MCF 10A (cell line): ENCODE results near the gene RIPOR3. TPM values are rescaled to one million over a fixed set of nuclear protein-coding genes. Genes with fewer than 3 reads are reported as not detected.
A peak's percentile ranks its signal among the peaks of the same experiment; 100 is the strongest.

Source experiments
- BruUV-seq: library from RNA; stranded (reverse); fragments of 400-500 nt; replicated peaks from 2 replicates; lab custom pipeline; 2021; lab: Mats Ljungman, UMichigan
- CTCF ChIA-PET: fragments of 300-600 bp; sonication (Branson Sonifier 250); formaldehyde crosslinking; extraction: SDS; loops from one replicate; lab custom pipeline; 2021; ENCODE audit warnings: antibody characterized with exemption, inconsistent platforms; lab: Yijun Ruan, JAX
- POLR2A ChIA-PET: fragments of 300-600, 350-650 bp; sonication (Branson Sonifier 250); formaldehyde crosslinking; extraction: SDS; loops from one replicate; lab custom pipeline; 2020; ENCODE audit warnings: antibody characterized with exemption, inconsistent platforms; lab: Yijun Ruan, JAX
- DNase-seq: peaks from one replicate; pipeline ENCODE4 v3.0.0-alpha.2; 2018; ENCODE audit not compliant: unreplicated experiment
- H3K27ac Mint-ChIP-seq: one replicate; pipeline ENCODE4 v1.8.0; 2022; ENCODE audit warnings: mild to moderate bottlenecking, low read depth, mixed read lengths; ENCODE audit not compliant: unreplicated experiment
- H3K27me3 Mint-ChIP-seq: one replicate; pipeline ENCODE4 v1.8.0; 2022; ENCODE audit warnings: mixed read lengths; ENCODE audit not compliant: insufficient read depth, unreplicated experiment
- H3K36me3 Mint-ChIP-seq: one replicate; pipeline ENCODE4 v1.8.0; 2022; ENCODE audit warnings: mild to moderate bottlenecking, moderate library complexity, mixed read lengths; ENCODE audit not compliant: insufficient read depth, unreplicated experiment
- H3K4me1 Mint-ChIP-seq: one replicate; pipeline ENCODE4 v1.8.0; 2022; ENCODE audit warnings: mixed read lengths; ENCODE audit not compliant: insufficient read depth, unreplicated experiment
- H3K4me3 Mint-ChIP-seq: one replicate; pipeline ENCODE4 v1.8.0; 2022; ENCODE audit warnings: mild to moderate bottlenecking, moderate library complexity, mixed read lengths; ENCODE audit not compliant: unreplicated experiment
- H3K9me3 Mint-ChIP-seq: one replicate; pipeline ENCODE4 v1.8.0; 2022; ENCODE audit warnings: mixed read lengths; ENCODE audit not compliant: unreplicated experiment
- intact Hi-C: fragments of 100-400 bp; cut with micrococcal nuclease; formaldehyde crosslinking; loops from 2 replicates; pipeline ENCODE4 v1.14.1; 2022
- total RNA-seq: library from RNA; stranded (reverse); gene quantifications from 2 replicates; pipeline ENCODE4 v1.2.3, GENCODE V29; 2022
- TF ChIP-seq, protein P1 (sequence below): fragments of 200-600 bp; IDR thresholded peaks from one replicate; pipeline ENCODE4 v1.8.0; 2022; ENCODE audit warnings: antibody characterized with exemption, mild to moderate bottlenecking; ENCODE audit not compliant: unreplicated experiment

RIPOR3 gene
- total RNA-seq, 1 experiment from 2014 or later, result not detected

DNA sequence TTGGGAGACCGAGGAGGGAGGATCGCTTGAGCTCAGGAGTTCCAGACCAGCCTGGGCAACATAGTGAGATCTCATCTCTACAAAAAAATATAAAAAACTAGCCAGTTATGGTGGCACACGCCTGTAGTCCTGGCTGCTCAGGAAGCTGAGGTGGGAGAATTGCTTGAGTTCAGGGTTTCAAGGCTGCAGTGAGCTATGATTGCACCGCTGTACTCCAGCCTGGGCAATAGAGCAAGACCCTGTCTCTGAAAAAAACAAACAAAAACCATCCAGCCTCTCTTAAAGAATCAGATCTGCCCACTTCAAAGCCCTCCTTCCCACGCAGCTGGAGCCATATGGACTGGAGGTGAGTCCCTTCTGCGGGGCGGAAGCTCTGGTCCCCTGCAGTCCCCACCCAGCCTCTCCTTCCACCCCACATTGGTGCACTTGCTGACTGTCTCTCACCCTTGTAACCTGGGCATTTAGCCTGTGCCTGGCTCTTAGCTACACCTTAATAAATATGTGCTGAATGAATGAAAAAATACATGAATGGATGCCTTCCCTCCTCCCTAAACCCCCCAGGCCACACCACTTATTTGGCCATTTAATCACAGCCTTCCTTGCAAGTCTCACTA, 32.9 kb upstream of the RIPOR3 start:
- DNase-seq, result no peak
- H3K27ac Mint-ChIP-seq, result no peak overlapping the region
- H3K36me3 Mint-ChIP-seq, result no peaks in the 10 kb centered on the region
- ChIA-PET CTCF (interaction anchor here (0.6 to 1.7 kb wide), 14 partner anchors 8 to 480 kb away, joined by 3 to 7 read pairs (median 4); no protein-coding TSS in a partner anchor), POLR2A (interaction anchor here (0.6 to 2.5 kb wide), 17 partner anchors 10 to 132 kb away, joined by 3 to 24 read pairs (median 4); no protein-coding TSS in a partner anchor)
- H3K9me3 Mint-ChIP-seq, result no peaks in the 10 kb centered on the region
- intact Hi-C loops, result no loop called here
- TF ChIP-seq, protein P1, sequence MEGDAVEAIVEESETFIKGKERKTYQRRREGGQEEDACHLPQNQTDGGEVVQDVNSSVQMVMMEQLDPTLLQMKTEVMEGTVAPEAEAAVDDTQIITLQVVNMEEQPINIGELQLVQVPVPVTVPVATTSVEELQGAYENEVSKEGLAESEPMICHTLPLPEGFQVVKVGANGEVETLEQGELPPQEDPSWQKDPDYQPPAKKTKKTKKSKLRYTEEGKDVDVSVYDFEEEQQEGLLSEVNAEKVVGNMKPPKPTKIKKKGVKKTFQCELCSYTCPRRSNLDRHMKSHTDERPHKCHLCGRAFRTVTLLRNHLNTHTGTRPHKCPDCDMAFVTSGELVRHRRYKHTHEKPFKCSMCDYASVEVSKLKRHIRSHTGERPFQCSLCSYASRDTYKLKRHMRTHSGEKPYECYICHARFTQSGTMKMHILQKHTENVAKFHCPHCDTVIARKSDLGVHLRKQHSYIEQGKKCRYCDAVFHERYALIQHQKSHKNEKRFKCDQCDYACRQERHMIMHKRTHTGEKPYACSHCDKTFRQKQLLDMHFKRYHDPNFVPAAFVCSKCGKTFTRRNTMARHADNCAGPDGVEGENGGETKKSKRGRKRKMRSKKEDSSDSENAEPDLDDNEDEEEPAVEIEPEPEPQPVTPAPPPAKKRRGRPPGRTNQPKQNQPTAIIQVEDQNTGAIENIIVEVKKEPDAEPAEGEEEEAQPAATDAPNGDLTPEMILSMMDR, result no peak
- no TSS peak for BruUV-seq
- no peak overlapping the region for H3K4me3 Mint-ChIP-seq
- peaks cover 17% of the 10 kb centered on the region for H3K4me1 Mint-ChIP-seq
- H3K27me3 Mint-ChIP-seq, result no peaks in the 10 kb centered on the region

DNA sequence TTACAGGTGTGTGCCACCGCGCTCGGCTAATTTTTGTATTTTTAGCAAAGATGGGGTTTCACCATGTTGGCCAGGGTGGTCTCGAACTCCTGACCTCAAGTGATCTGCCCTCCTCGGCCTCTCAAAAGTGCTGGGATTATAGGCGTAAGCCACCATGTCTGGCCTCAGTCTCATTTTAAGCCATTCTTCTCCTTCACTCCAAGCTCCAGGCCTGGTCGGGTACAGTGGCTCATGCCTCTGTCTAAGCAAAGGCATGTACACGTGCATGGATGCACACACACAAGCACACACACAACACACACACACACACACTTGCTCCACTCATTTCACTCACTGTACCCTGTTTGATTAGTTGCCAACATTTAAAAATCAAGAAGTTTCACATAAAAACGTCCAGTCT, 32.3 kb upstream of the RIPOR3 start:
- H3K27ac Mint-ChIP-seq, result no peak overlapping the region
- POLR2A ChIA-PET, result interaction anchor here (0.6 to 2.0 kb wide), 6 partner anchors 14 to 77 kb away, joined by 3 to 14 read pairs (median 4); no protein-coding TSS in a partner anchor
- BruUV-seq, result no TSS peak
- intact Hi-C loops, result no loop called here
- H3K27me3 Mint-ChIP-seq, result no peaks in the 10 kb centered on the region
- H3K4me3 Mint-ChIP-seq, result no peak overlapping the region
- TF ChIP-seq, protein P1, result no peak
- H3K4me1 Mint-ChIP-seq, result peaks cover 11% of the 10 kb centered on the region
- H3K36me3 Mint-ChIP-seq, result no peaks in the 10 kb centered on the region
- DNase-seq, result no peak
- no peaks in the 10 kb centered on the region for H3K9me3 Mint-ChIP-seq
- CTCF ChIA-PET, result interaction anchor here (0.6 to 1.1 kb wide), 9 partner anchors 10 to 480 kb away, joined by 3 to 7 read pairs (median 3); no protein-coding TSS in a partner anchor

DNA sequence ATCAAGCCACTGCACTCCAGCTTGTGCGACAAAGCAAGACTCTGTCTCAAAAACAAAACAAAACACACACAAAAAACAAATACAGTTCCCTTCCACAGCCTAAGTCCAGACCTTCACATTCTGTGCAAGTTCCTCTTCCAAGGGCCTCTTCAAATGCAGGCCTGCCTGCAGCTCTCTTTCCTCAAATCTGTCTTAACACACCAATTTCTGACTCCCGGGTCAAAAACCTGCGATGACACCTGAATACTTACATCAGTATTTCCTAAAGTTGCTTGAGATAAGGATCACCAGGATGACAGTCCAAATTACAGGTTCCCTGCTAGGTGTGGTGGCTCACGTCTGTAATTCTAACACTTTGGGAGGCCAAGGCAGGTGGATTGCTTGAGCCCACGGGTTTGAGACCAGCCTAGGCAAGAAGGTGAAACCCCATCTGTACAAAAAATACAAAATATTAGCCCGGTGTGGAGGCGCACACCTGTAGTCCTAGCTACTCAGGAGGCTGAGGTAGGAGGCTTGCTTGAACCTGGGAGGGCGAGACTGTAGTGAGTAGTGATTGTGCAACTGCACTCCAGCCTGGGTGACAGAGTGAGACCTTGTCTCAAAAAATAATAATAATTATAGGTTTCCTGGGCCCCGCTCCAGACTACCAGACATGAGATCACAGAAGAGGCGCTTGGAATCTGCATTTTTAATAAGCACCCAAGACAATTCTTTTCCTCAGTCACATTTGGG, 31.2 kb upstream of the RIPOR3 start:
- BruUV-seq, result no TSS peak
- CTCF ChIA-PET, result interaction anchor here (0.6 to 1.3 kb wide), 3 partner anchors 27 to 278 kb away, joined by 3 read pairs; no protein-coding TSS in a partner anchor
- H3K36me3 Mint-ChIP-seq, result no peaks in the 10 kb centered on the region
- H3K4me3 Mint-ChIP-seq, result no peak overlapping the region
- no peak for DNase-seq
- TF ChIP-seq, protein P1, result no peak
- no peaks in the 10 kb centered on the region for H3K27me3 Mint-ChIP-seq
- peak overlapping the region; percentile 66 for H3K27ac Mint-ChIP-seq
- intact Hi-C loops, result no loop called here
- no peaks in the 10 kb centered on the region for H3K9me3 Mint-ChIP-seq
- peaks cover 5% of the 10 kb centered on the region for H3K4me1 Mint-ChIP-seq
- POLR2A ChIA-PET, result interaction anchor here (1.2 to 2.3 kb wide), 2 partner anchors 9 to 22 kb away, joined by 4 to 16 read pairs; partner anchors contain the start of gene PARD6B

DNA sequence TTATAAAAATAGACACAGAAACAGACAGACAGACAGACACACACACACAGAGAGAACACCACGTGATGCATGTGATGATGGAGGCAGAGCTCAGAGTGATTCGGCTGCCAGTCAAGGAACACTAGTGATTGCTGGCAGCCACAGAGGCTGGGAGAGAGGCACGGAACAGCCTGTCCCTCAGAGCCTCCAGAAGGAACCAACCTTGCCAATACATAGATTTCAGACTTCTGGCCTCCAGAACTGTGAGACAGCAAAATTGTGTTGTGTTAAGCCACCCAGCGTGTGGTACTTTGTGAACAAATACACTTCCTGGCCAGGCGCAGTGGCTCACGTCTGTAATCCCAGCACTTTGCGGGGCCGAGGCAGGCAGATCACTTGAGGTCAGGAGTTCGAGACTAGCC, 30.5 kb upstream of the RIPOR3 start:
- peak overlapping the region; percentile 66 for H3K27ac Mint-ChIP-seq
- POLR2A ChIA-PET, result interaction anchor here (1.2 to 2.3 kb wide), 2 partner anchors 10 to 23 kb away, joined by 4 to 16 read pairs; partner anchors contain the start of gene PARD6B
- BruUV-seq, result no TSS peak

More for the DNA sequence above, 30.5 kb upstream of the RIPOR3 start:
- TF ChIP-seq, protein P1, result no peak
- Mint-ChIP-seq H3K36me3 (no peaks in the 10 kb centered on the region), H3K9me3 (no peaks in the 10 kb centered on the region), H3K4me1 (peaks cover 5% of the 10 kb centered on the region), H3K4me3 (no peak overlapping the region), H3K27me3 (no peaks in the 10 kb centered on the region)
- DNase-seq, result no peak
- CTCF ChIA-PET, result interaction anchor here (0.9 to 1.3 kb wide), 2 partner anchors 28 to 69 kb away, joined by 3 read pairs; no protein-coding TSS in a partner anchor
- intact Hi-C loops, result no loop called here
